H1 (cell line): Measurements from ENCODE around the gene TRIM44. TPM values are rescaled to one million over a fixed set of nuclear protein-coding genes. Genes with fewer than 3 reads are reported as not detected.

Experiments
- CTCF ChIA-PET: fragments of 300-600 bp; sonication (Branson Sonifier 250); formaldehyde crosslinking; loops from one replicate; lab custom pipeline; 2021; ENCODE audit not compliant: partially characterized antibody; lab: Charles Lee
- POLR2A ChIA-PET: fragments of 300-600 bp; sonication (Branson Sonifier 250); formaldehyde crosslinking; loops from one replicate; lab custom pipeline; 2021; ENCODE audit warnings: inconsistent platforms; ENCODE audit not compliant: partially characterized antibody; lab: Charles Lee
- DNase-seq, 2 experiments: peaks; one replicate each; pipeline versions ENCODE4 v3.0.0 to v3.0.0-alpha.2; 2010 to 2022; ENCODE audit warnings: low spot score in 2 of 2, low read depth in 1 of 2, mixed read lengths in 1 of 2
- FAIRE-seq: peaks from 2 replicates; lab custom pipeline; 2011; peaks lifted over from hg19 to GRCh38; lab: Jason Lieb, UNC
- H2AFZ ChIP-seq: 2 replicates; pipeline ENCODE4 v1.8.1; 2012; ENCODE audit warnings: low read length, inconsistent platforms
- H2AK5ac ChIP-seq: 2 replicates; pipeline ENCODE4 v1.6.1; 2013; ENCODE audit warnings: low read depth, low read length
- H2BK120ac ChIP-seq: replicated peaks from 2 replicates; pipeline ENCODE3; 2013; ENCODE audit warnings: low read depth, low read length, inconsistent platforms
- H2BK12ac ChIP-seq: 2 replicates; pipeline ENCODE4 v1.6.1; 2013; ENCODE audit warnings: low read depth, low read length
- H2BK15ac ChIP-seq: 2 replicates; pipeline ENCODE4 v1.6.1; 2013; ENCODE audit warnings: low read length
- H2BK20ac ChIP-seq: 2 replicates; pipeline ENCODE4 v1.6.1; 2013; ENCODE audit warnings: low read length
- H2BK5ac ChIP-seq: 2 replicates; pipeline ENCODE4 v1.6.1; 2013; ENCODE audit warnings: low read depth, low read length
- H3K14ac ChIP-seq: 2 replicates; pipeline ENCODE4 v1.6.1; 2013; ENCODE audit warnings: inconsistent platforms; ENCODE audit not compliant: insufficient read length
- H3K18ac ChIP-seq: 2 replicates; pipeline ENCODE4 v1.6.1; 2013; ENCODE audit warnings: low read length; ENCODE audit errors: extremely low read depth
- H3K23ac ChIP-seq: 2 replicates; pipeline ENCODE4 v1.6.1; 2013; ENCODE audit warnings: inconsistent platforms; ENCODE audit not compliant: insufficient read length
- H3K23me2 ChIP-seq: 2 replicates; pipeline ENCODE4 v1.6.1; 2013; ENCODE audit warnings: low read depth, low read length
- H3K27ac ChIP-seq: 2 replicates; pipeline ENCODE4 v1.6.1; 2011; ENCODE audit warnings: low read depth, low read length, inconsistent platforms
- H3K27me3 ChIP-seq, 4 experiments: replicated peaks in 1 of 4; 1 replicate in 1 of 4; 2 replicates in 3 of 4; pipeline versions ENCODE4 v1.6.1 to v1.8.1; 2011 to 2013; ENCODE audit warnings: low read length in 3 of 4, mild to moderate bottlenecking in 3 of 4, inconsistent platforms in 2 of 4, mixed read lengths in 2 of 4, moderate library complexity in 1 of 4; ENCODE audit not compliant: control insufficient read depth in 3 of 4, insufficient read depth in 3 of 4; ENCODE audit errors: extremely low read depth in 1 of 4
- H3K36me3 ChIP-seq, 4 experiments: 2 replicates each; pipeline versions ENCODE4 v1.6.1 to v1.8.1; 2011 to 2013; ENCODE audit warnings: mild to moderate bottlenecking in 4 of 4, low read length in 3 of 4, moderate library complexity in 2 of 4, control low read depth in 1 of 4, inconsistent platforms in 1 of 4; ENCODE audit not compliant: insufficient read depth in 4 of 4, control insufficient read depth in 2 of 4
- H3K4ac ChIP-seq: replicated peaks from 2 replicates; pipeline ENCODE3; 2013; ENCODE audit warnings: low read length, low read depth, mixed read lengths, inconsistent platforms; ENCODE audit not compliant: insufficient read length
- H3K4me1 ChIP-seq, 4 experiments: replicated peaks in 1 of 4; 1 replicate in 1 of 4; 2 replicates in 3 of 4; pipeline versions ENCODE4 v1.6.1 to v1.8.1; 2011 to 2013; ENCODE audit warnings: low read length in 3 of 4, inconsistent platforms in 2 of 4, mixed read lengths in 1 of 4; ENCODE audit not compliant: insufficient read depth in 4 of 4, control insufficient read depth in 3 of 4
- H3K4me2 ChIP-seq, 2 experiments: 2 replicates each; pipeline versions ENCODE4 v1.6.1 to v1.8.1; 2011 to 2013; ENCODE audit warnings: low read depth in 2 of 2, low read length in 2 of 2, control low read depth in 1 of 2, inconsistent platforms in 1 of 2, mild to moderate bottlenecking in 1 of 2; ENCODE audit not compliant: insufficient read depth in 1 of 2
- H3K4me3 ChIP-seq, 4 experiments: fragments of 200-600, 300-600 bp in 1 of 4; sonication (generic), shearing (Covaris generic), sonication (Bioruptor Twin) in 1 of 4; 2 replicates each; pipeline versions ENCODE4 v1.5.1 to v1.8.1; 2011 to 2016; ENCODE audit warnings: low read length in 4 of 4, low read depth in 3 of 4, control low read depth in 2 of 4, inconsistent platforms in 2 of 4, mild to moderate bottlenecking in 2 of 4, mixed read lengths in 1 of 4, moderate library complexity in 1 of 4; ENCODE audit not compliant: insufficient read depth in 2 of 4; ENCODE audit errors: extremely low read depth in 1 of 4
- H3K56ac ChIP-seq: replicated peaks from 2 replicates; pipeline ENCODE3; 2013; ENCODE audit warnings: low read depth, mild to moderate bottlenecking, mixed read lengths, low read length, inconsistent platforms; ENCODE audit not compliant: insufficient read length
- H3K79me1 ChIP-seq: 2 replicates; pipeline ENCODE4 v1.6.1; 2013; ENCODE audit warnings: low read depth, low read length, control low read depth
- H3K79me2 ChIP-seq, 2 experiments: 2 replicates each; pipeline versions ENCODE4 v1.6.1 to v1.8.1; 2012 to 2013; ENCODE audit warnings: low read length in 2 of 2, mild to moderate bottlenecking in 2 of 2, inconsistent platforms in 1 of 2; ENCODE audit not compliant: insufficient read depth in 2 of 2, control insufficient read depth in 1 of 2
- H3K9ac ChIP-seq, 4 experiments: replicated peaks in 1 of 4; 1 replicate in 1 of 4; 2 replicates in 3 of 4; pipeline versions ENCODE4 v1.6.1 to v1.8.1; 2011 to 2013; ENCODE audit warnings: low read depth in 3 of 4, low read length in 3 of 4, control low read depth in 2 of 4, mild to moderate bottlenecking in 2 of 4, moderate library complexity in 2 of 4, inconsistent platforms in 1 of 4; ENCODE audit errors: extremely low read depth in 1 of 4
- H3K9me3 ChIP-seq, 2 experiments: 2 replicates each; pipeline versions ENCODE4 v1.6.1 to v1.8.1; 2012 to 2013; ENCODE audit warnings: mild to moderate bottlenecking in 2 of 2, moderate library complexity in 2 of 2, control low read depth in 1 of 2, inconsistent platforms in 1 of 2, low read depth in 1 of 2, low read length in 1 of 2, mixed read lengths in 1 of 2; ENCODE audit not compliant: insufficient read depth in 2 of 2
- H4K20me1 ChIP-seq, 2 experiments: replicated peaks in 1 of 2; 2 replicates each; pipeline versions ENCODE3 to v1.8.1; 2011 to 2013; ENCODE audit warnings: inconsistent platforms in 2 of 2, low read length in 2 of 2, mild to moderate bottlenecking in 1 of 2; ENCODE audit not compliant: insufficient read depth in 2 of 2, control insufficient read depth in 1 of 2
- H4K5ac ChIP-seq: 2 replicates; pipeline ENCODE4 v1.6.1; 2013; ENCODE audit warnings: low read length, low read depth, mixed read lengths, inconsistent platforms; ENCODE audit not compliant: insufficient read length
- H4K8ac ChIP-seq: 2 replicates; pipeline ENCODE4 v1.8.0; 2013; ENCODE audit warnings: mild to moderate bottlenecking, moderate library complexity, low read length, inconsistent platforms; ENCODE audit not compliant: insufficient read depth; ENCODE audit errors: extremely low read depth
- H4K91ac ChIP-seq: replicated peaks from 2 replicates; pipeline ENCODE3; 2013; ENCODE audit warnings: low read length, mixed read lengths, inconsistent platforms; ENCODE audit not compliant: insufficient read length
- RXRA ChIP-seq: IDR thresholded peaks from 2 replicates; pipeline ENCODE4 v1.6.1; 2011; ENCODE audit warnings: low read depth, mild to moderate bottlenecking, low read length, moderate library complexity; ENCODE audit not compliant: insufficient read depth
- polyA plus RNA-seq, 7 experiments: library from polyadenylated mRNA; depleted of rRNA in 3 of 7; stranded (reverse) in 5 of 7; unstranded in 2 of 7; fragments of >200 nt in 5 of 7; fragments of 200-250 nt in 2 of 7; gene quantifications; 1 replicate in 5 of 7; 2 replicates in 1 of 7; 4 replicates in 1 of 7; pipeline versions ENCODE4 v1.2.1 to v1.2.3, GENCODE V29; 2011 to 2013; ENCODE audit warnings: missing spikeins in 2 of 7, mixed read lengths in 2 of 7
- total RNA-seq: library from RNA; stranded (reverse); fragmentation: NEBNext Ultra II Directional; extraction: Animal tissue kit (Norgen Biotek cat#: 25700); gene quantifications from 2 replicates; pipeline ENCODE4 v1.2.1, GENCODE V29; 2021

The TRIM44 gene
- total and polyA plus RNA-seq, 2 of the 8 experiments (the other 6 are each of a cell fraction or from before 2014, with no cell fraction given), result 13.9 to 34.4 TPM

DNA sequence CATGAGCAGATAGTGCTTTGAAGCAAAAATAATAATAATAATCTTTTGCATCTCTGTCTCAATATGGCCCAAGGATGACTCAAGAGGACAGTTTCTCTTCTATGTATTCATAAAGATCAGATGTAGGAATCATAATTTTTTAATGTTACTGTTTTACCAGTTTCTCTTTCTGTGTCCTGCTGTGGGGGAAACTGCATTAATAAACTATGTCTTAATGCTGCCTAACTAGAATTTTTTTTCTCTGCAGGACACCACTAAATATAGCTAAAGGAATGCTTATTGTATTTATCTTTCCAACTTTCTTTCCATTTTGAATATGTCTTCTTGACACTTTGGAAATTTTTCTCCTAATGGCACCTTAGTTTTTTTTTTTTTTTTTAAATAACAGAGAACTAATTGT is 37.8 kb upstream of the TRIM44 start:
- Histone ChIP-seq H3K23ac (no peak overlapping the region), H3K4me3 (no peak overlapping the region), H4K20me1 (no peaks in the 10 kb centered on the region), H3K36me3 (no peaks in the 10 kb centered on the region), H3K4ac (no peak overlapping the region), H2AFZ (no peak overlapping the region), H3K56ac (no peak overlapping the region), H3K4me2 (no peak overlapping the region), H2BK120ac (no peak overlapping the region), H2BK15ac (no peak overlapping the region), H3K4me1 (peaks cover 0 to 4% (median 2%) of the 10 kb centered on the region in 4 experiments; a peak in 3 of 7 replicates), H3K27me3 (peaks cover under 1 to 7% (median 5%) of the 10 kb centered on the region in 4 experiments; a peak in 6 of 7 replicates), H4K8ac (no peak overlapping the region), H3K79me2 (no peaks in the 10 kb centered on the region), H3K14ac (no peak overlapping the region), H4K5ac (no peak overlapping the region), H2BK12ac (no peak overlapping the region), H2AK5ac (no peak overlapping the region), H3K79me1 (no peaks in the 10 kb centered on the region), H2BK5ac (no peak overlapping the region), H4K91ac (no peak overlapping the region), H3K9ac (no peak overlapping the region), H3K27ac (no peak overlapping the region), H3K18ac (no peak overlapping the region), H3K9me3 (no peaks in the 10 kb centered on the region), H3K23me2 (peaks cover 2% of the 10 kb centered on the region; the same call in 1 of the 2 replicates), H2BK20ac (no peak overlapping the region)
- DNase-seq (no peak), FAIRE-seq (no peak)
- POLR2A ChIA-PET, result no interaction called here
- CTCF ChIA-PET, result interaction anchor here (0.6 kb wide), 1 partner anchor 1066 kb away, joined by 5 read pairs; no protein-coding TSS in a partner anchor
- no peak for TF ChIP-seq RXRA
